COLO668 (cell line): ENCODE measurements around the gene CEACAM3.
"Not testable (repeated sequence)": the region's sequence is repeated elsewhere in the genome, so short reads cannot be mapped to it uniquely, and the experiment has no call there.

Source experiments
- DNase-seq: peaks from one replicate; lab custom pipeline; 2025; ENCODE audit not compliant: unreplicated experiment; lab: John Stamatoyannopoulos, UW

The CEACAM3 gene

GRCh38 chr19:41796362-41796761 lies at the start of gene CEACAM3:
Gene CEACAM3 (plus strand): TSS chr19:41796587. CDS start chr19:41796678, 91 bp downstream.
- DNase-seq, result no peak

- DNase-seq, result peak; percentile 65
Measured at GRCh38 chr19:41746593-41747227, 49.7 kb upstream of the CEACAM3 start.

GRCh38 chr19:41748012-41748411 lies 48.4 kb upstream of the CEACAM3 start:
- no peak for DNase-seq

GRCh38 chr19:41750248-41751134 lies 45.9 kb upstream of the CEACAM3 start:
- DNase-seq, result not testable (repeated sequence)

- peak; percentile 61 for DNase-seq
Measured at GRCh38 chr19:41753159-41753558, 43.2 kb upstream of the CEACAM3 start.

GRCh38 chr19:41753936-41754529 lies 42.4 kb upstream of the CEACAM3 start:
- DNase-seq, result peak; percentile 56

- DNase-seq, result no peak
Measured at GRCh38 chr19:41755328-41755913, 41.0 kb upstream of the CEACAM3 start, which contains the start of gene CEACAM6. Gene CEACAM6 (plus strand): TSS chr19:41755530. CDS start chr19:41755639, 109 bp downstream.

GRCh38 chr19:41758846-41759245 lies 37.5 kb upstream of the CEACAM3 start:
- no peak for DNase-seq

- no peak for DNase-seq
Measured at GRCh38 chr19:41767115-41767514, 29.3 kb upstream of the CEACAM3 start.

GRCh38 chr19:41768105-41768504 lies 28.3 kb upstream of the CEACAM3 start:
- not testable (repeated sequence) for DNase-seq

GRCh38 chr19:41769608-41770007 lies 26.8 kb upstream of the CEACAM3 start:
- no peak for DNase-seq

- no peak for DNase-seq
Measured at GRCh38 chr19:41771410-41771809, 25.0 kb upstream of the CEACAM3 start.

- DNase-seq, result peak; percentile 74
Measured at GRCh38 chr19:41774515-41774980, 21.8 kb upstream of the CEACAM3 start.

GRCh38 chr19:41776700-41777099 lies 19.7 kb upstream of the CEACAM3 start:
- DNase-seq, result no peak

GRCh38 chr19:41783612-41784011 lies 12.8 kb upstream of the CEACAM3 start:
- no peak for DNase-seq

GRCh38 chr19:41784312-41784711 lies 12.1 kb upstream of the CEACAM3 start:
- DNase-seq, result no peak

GRCh38 chr19:41784743-41785142 lies 11.6 kb upstream of the CEACAM3 start:
- no peak for DNase-seq

GRCh38 chr19:41785653-41786052 lies 10.7 kb upstream of the CEACAM3 start:
- peak; percentile 74 for DNase-seq

GRCh38 chr19:41787055-41787454 lies 9.3 kb upstream of the CEACAM3 start:
- DNase-seq, result no peak

- not testable (repeated sequence) for DNase-seq
Measured at GRCh38 chr19:41788518-41788917, 7.9 kb upstream of the CEACAM3 start.

- not testable (repeated sequence) for DNase-seq
Measured at GRCh38 chr19:41789053-41789452, 7.3 kb upstream of the CEACAM3 start.
